Astrocyte of the cerebellum (primary cell): Measurements from ENCODE around the gene CCDC7.
"Not testable (repeated sequence)": the region's sequence is repeated elsewhere in the genome, so short reads cannot be mapped to it uniquely, and the experiment has no call there.

Source experiments
- DNase-seq: peaks from one replicate; pipeline ENCODE4 v3.0.0-alpha.2; 2011; ENCODE audit warnings: low read depth
- H3K4me3 ChIP-seq: 2 replicates; pipeline ENCODE4 v1.5.1; 2011; ENCODE audit warnings: mild to moderate bottlenecking, low read depth, low read length, moderate library complexity
- in situ Hi-C: cut with HindIII; loops from 2 replicates; pipeline ENCODE4 v1.10.0; 2017; ENCODE audit warnings: low sequenced_read_pairs
- TF ChIP-seq, protein P1 (sequence below): IDR thresholded peaks from 2 replicates; pipeline ENCODE4 v1.5.1; 2012; ENCODE audit warnings: low read length, low read depth, moderate library complexity, mild to moderate bottlenecking; ENCODE audit errors: missing control alignments

The CCDC7 gene

DNA sequence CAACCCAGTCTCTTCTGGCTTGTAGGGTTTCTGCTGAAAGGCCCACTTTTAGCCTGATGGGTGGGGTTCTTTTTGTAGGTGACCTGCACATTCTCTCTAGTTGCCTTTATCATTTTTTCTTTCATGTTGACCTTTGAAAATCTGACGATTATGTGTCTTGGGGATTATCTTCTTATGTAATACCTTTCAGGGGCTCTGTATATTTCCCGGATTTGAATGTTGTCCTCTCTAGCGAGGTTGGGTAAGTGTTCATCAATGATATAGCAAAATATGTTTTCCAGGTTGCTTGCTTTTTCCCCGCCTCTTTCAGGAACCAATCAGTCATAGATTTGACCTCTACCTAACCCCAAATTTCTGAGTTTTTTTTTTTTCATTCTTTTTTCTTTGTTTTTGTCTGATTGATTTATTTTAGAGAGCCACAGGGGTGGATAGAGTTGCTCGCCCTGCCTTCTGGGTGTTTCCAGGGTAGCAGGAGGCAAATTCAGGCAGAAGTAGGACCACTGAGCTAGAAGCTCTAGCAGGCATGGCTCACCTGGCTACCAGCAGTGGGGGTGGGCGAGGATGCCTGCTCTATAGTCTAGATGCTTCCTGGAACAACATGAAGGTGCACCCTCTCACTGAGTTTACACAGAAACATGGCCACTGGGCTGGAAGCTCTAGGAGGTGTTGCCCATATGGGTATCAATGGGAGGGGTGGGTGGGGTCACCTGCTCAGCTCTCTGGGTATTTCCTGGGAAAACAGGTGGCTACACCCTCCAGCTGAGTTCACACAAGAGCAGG, 94.9 kb downstream of the CCDC7 start:
- H3K4me3 ChIP-seq: no peak overlapping the region
- TF ChIP-seq, protein P1, sequence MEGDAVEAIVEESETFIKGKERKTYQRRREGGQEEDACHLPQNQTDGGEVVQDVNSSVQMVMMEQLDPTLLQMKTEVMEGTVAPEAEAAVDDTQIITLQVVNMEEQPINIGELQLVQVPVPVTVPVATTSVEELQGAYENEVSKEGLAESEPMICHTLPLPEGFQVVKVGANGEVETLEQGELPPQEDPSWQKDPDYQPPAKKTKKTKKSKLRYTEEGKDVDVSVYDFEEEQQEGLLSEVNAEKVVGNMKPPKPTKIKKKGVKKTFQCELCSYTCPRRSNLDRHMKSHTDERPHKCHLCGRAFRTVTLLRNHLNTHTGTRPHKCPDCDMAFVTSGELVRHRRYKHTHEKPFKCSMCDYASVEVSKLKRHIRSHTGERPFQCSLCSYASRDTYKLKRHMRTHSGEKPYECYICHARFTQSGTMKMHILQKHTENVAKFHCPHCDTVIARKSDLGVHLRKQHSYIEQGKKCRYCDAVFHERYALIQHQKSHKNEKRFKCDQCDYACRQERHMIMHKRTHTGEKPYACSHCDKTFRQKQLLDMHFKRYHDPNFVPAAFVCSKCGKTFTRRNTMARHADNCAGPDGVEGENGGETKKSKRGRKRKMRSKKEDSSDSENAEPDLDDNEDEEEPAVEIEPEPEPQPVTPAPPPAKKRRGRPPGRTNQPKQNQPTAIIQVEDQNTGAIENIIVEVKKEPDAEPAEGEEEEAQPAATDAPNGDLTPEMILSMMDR: no peak
- DNase-seq: no peak
- in situ Hi-C loops: no loop called here

DNA sequence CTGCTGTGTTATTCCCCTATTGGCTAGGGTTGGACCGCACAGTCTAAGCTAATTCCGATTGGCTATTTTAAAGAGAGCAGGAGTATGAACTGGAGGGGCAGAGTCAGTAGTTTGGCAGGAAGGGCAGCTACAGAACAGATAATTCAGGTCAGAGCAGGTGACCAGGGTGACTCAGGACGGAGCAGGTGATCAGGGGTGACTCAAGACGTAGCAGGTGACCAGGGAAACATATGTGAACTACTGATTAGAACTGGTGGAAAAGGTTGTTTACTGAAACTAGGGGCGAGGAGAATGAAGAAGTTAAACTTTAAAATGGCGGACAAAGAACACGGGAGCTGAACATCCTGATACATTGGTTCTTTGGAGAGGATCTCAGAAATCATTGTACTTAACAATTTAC, 102.3 kb downstream of the CCDC7 start:
- no peak overlapping the region for H3K4me3 ChIP-seq
- TF ChIP-seq, protein P1: no peak
- DNase-seq: no peak
- in situ Hi-C loops: no loop called here

DNA sequence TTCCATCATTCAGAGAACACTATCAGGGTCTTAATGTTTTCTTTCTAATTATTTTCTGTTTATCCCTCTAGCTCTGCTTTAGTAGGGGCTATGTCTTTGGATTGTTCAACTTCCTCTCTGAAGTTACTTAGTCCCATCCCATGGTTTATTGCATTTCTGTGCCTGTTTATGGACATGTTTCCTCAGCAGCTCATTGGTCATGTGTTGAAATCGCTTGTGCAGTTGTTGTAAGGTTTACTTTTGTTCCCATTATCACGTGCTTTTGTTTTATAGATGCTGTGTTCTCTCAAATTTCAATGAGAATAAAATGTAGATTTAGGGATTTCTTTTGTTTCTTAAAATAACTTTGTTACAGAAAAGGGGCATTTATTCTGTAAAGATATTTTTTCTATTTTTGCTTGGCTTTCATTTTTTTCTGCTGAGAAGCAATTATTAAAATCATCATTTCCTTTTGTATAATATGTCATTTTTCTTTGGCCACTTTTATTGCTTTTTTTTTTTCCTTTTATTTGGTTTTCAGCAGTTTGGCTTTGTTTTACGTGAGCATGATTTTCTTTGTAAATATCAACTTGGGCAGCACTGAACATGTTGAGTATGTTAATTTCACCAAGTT, 110.9 kb downstream of the CCDC7 start:
- no peak for DNase-seq
- in situ Hi-C loops: no loop called here
- TF ChIP-seq, protein P1: no peak
- H3K4me3 ChIP-seq: no peak overlapping the region

- DNase-seq, H3K4me3 ChIP-seq, in situ Hi-C loops: not testable (repeated sequence)
Observed at GRCh38 chr10:32562695-32563094, 116.8 kb downstream of the CCDC7 start.

- TF ChIP-seq, protein P1: no peak
- H3K4me3 ChIP-seq: no peak overlapping the region
- no peak for DNase-seq
- in situ Hi-C loops: no loop called here
Observed at GRCh38 chr10:32577448-32577847, 131.5 kb downstream of the CCDC7 start.

- in situ Hi-C loops: no loop called here
- TF ChIP-seq, protein P1: no peak
- no peak for DNase-seq
- no peak overlapping the region for H3K4me3 ChIP-seq
Observed at GRCh38 chr10:32582946-32583345, 137.0 kb downstream of the CCDC7 start.

- in situ Hi-C loops, DNase-seq: not testable (repeated sequence)
Observed at GRCh38 chr10:32598022-32598421, 152.1 kb downstream of the CCDC7 start.

DNA sequence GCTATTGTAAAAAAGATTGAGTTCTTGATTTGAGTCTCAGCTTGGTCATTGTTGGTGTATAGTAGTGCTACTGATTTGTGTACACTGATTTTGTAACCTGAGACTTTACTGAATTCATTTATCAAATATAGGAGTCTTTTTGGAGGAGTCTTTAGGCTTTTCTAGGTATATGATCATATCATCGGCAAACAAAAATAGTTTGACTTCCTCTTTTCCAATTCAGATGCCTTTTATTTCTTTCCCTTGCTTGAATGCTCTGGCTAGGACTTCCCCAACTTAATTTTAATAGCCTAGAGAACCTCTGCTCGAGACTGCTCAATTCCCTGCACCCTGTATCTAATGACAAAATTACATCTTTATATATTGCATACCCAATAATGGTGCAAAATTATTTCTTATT, 154.4 kb downstream of the CCDC7 start:
- in situ Hi-C loops: no loop called here
- TF ChIP-seq, protein P1: no peak
- no peak for DNase-seq
- no peak overlapping the region for H3K4me3 ChIP-seq

More at GRCh38 chr10:32598022-32598421, 152.1 kb downstream of the CCDC7 start:
- H3K4me3 ChIP-seq: not testable (repeated sequence)

DNA sequence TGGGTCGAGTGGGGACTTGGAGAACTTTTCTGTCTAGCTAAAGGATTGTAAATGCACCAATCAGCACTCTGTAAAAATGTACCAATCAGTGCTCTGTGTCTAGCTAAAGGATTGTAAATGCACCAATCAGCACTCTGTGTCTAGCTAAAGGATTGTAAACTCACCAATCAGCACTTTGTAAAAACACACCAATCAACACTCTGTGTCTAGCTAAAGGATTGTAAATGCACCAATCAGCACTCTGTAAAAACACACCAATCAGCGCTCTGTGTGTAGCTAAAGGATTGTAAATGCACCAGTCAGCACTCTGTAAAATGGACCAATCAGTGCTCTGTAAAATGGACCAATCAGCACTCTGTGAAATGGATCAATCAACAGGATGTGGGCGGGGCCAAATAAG, 155.6 kb downstream of the CCDC7 start:
- H3K4me3 ChIP-seq, DNase-seq, in situ Hi-C loops: not testable (repeated sequence)
